ENCODE measurements around the gene GAS6.

GRCh38 chr13:113849981-113850721 is 13.7 kb downstream of the GAS6 start:
- TF ChIP-seq CTCF (IDR thresholded peaks at IDR 0.05) (no peak), EP300 (IDR thresholded peaks at IDR 0.05) (no peak)
